ENCODE measurements around the gene GBX1. TPM values are rescaled to one million over a fixed set of nuclear protein-coding genes. Genes with fewer than 3 reads are reported as not detected.

The GBX1 gene
- polyA plus RNA-seq, 1 donor from 2014 or later = not detected

GRCh38 chr7:151138153-151138851 lies 29.2 kb downstream of the GBX1 start:
- Histone ChIP-seq H3K9ac (ENCODE audit: low read length) (no peak overlapping the region), H3K36me3 (ENCODE audit: insufficient read depth, low read length) (no peaks in the 10 kb centered on the region), H3K4me3 (ENCODE audit: low read length) (no peak overlapping the region), H3K27ac (ENCODE audit: low read length) (no peak overlapping the region), H2AFZ (ENCODE audit: low read depth, low read length) (no peak overlapping the region), H3K4me2 (ENCODE audit: low read length) (no peak overlapping the region), H3K9me2 (ENCODE audit: insufficient read depth, low read length) (no peaks in the 10 kb centered on the region), H3K9me3 (ENCODE audit: low read length) (no peaks in the 10 kb centered on the region), H3F3A (ENCODE audit: insufficient read depth, low read length, poor library complexity, severe bottlenecking) (no peaks in the 10 kb centered on the region), H3K27me3 (ENCODE audit: insufficient read depth, low read depth, low read length) (no peaks in the 10 kb centered on the region), H3K79me2 (replicated peaks; ENCODE audit: insufficient read depth, low read length) (no peaks in the 10 kb centered on the region), H4K20me1 (ENCODE audit: insufficient read depth) (no peaks in the 10 kb centered on the region)
- TF ChIP-seq REST (IDR thresholded peaks at IDR 0.05; ENCODE audit: borderline replicate concordance) (no peak), POLR2AphosphoS5 (IDR thresholded peaks at IDR 0.05) (no peak), MXI1 (conservative IDR thresholded peaks at IDR 0.05; ENCODE audit: poor library complexity, severe bottlenecking) (no peak), SMC3 (conservative IDR thresholded peaks at IDR 0.05; ENCODE audit: poor library complexity) (no peak), EZH2 (IDR thresholded peaks at IDR 0.05; ENCODE audit: borderline replicate concordance, insufficient read depth, low read length, poor library complexity, severe bottlenecking) (no peak)
- TF ChIP-seq, protein P1, sequence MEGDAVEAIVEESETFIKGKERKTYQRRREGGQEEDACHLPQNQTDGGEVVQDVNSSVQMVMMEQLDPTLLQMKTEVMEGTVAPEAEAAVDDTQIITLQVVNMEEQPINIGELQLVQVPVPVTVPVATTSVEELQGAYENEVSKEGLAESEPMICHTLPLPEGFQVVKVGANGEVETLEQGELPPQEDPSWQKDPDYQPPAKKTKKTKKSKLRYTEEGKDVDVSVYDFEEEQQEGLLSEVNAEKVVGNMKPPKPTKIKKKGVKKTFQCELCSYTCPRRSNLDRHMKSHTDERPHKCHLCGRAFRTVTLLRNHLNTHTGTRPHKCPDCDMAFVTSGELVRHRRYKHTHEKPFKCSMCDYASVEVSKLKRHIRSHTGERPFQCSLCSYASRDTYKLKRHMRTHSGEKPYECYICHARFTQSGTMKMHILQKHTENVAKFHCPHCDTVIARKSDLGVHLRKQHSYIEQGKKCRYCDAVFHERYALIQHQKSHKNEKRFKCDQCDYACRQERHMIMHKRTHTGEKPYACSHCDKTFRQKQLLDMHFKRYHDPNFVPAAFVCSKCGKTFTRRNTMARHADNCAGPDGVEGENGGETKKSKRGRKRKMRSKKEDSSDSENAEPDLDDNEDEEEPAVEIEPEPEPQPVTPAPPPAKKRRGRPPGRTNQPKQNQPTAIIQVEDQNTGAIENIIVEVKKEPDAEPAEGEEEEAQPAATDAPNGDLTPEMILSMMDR (IDR thresholded peaks at IDR 0.05; ENCODE audit: poor library complexity, severe bottlenecking) = no peak

- Histone ChIP-seq H3K4me3 (ENCODE audit: low read length) (no peak overlapping the region), H3K36me3 (ENCODE audit: insufficient read depth, low read length) (no peaks in the 10 kb centered on the region), H3F3A (ENCODE audit: insufficient read depth, low read length, poor library complexity, severe bottlenecking) (no peaks in the 10 kb centered on the region), H2AFZ (ENCODE audit: low read depth, low read length) (no peak overlapping the region), H3K9ac (ENCODE audit: low read length) (no peak overlapping the region), H3K27me3 (ENCODE audit: insufficient read depth, low read depth, low read length) (no peaks in the 10 kb centered on the region), H3K27ac (ENCODE audit: low read length) (no peak overlapping the region), H3K9me3 (ENCODE audit: low read length) (no peaks in the 10 kb centered on the region), H3K4me2 (ENCODE audit: low read length) (no peak overlapping the region), H3K9me2 (ENCODE audit: insufficient read depth, low read length) (no peaks in the 10 kb centered on the region), H3K79me2 (replicated peaks; ENCODE audit: insufficient read depth, low read length) (no peaks in the 10 kb centered on the region), H4K20me1 (ENCODE audit: insufficient read depth) (no peaks in the 10 kb centered on the region)
- TF ChIP-seq SMC3 (conservative IDR thresholded peaks at IDR 0.05; ENCODE audit: poor library complexity) (no peak), EZH2 (IDR thresholded peaks at IDR 0.05; ENCODE audit: borderline replicate concordance, insufficient read depth, low read length, poor library complexity, severe bottlenecking) (no peak), TAF1 (IDR thresholded peaks at IDR 0.05; ENCODE audit: low read depth) (no peak), RAD21 (conservative IDR thresholded peaks at IDR 0.05) (no peak), REST (IDR thresholded peaks at IDR 0.05; ENCODE audit: borderline replicate concordance) (no peak), MXI1 (conservative IDR thresholded peaks at IDR 0.05; ENCODE audit: poor library complexity, severe bottlenecking) (no peak), POLR2AphosphoS5 (IDR thresholded peaks at IDR 0.05) (no peak), EP300 (conservative IDR thresholded peaks at IDR 0.05; ENCODE audit: poor library complexity, severe bottlenecking) (no peak)
- TF ChIP-seq, protein P1 (IDR thresholded peaks at IDR 0.05; ENCODE audit: poor library complexity, severe bottlenecking) = no peak
These were observed 29.7 kb downstream of the GBX1 start for GRCh38 chr7:151137791-151138152.

Data from neural cell (in vitro differentiated cells).